ENCODE measurements around the gene ADIPOR2.

The ADIPOR2 gene

DNA sequence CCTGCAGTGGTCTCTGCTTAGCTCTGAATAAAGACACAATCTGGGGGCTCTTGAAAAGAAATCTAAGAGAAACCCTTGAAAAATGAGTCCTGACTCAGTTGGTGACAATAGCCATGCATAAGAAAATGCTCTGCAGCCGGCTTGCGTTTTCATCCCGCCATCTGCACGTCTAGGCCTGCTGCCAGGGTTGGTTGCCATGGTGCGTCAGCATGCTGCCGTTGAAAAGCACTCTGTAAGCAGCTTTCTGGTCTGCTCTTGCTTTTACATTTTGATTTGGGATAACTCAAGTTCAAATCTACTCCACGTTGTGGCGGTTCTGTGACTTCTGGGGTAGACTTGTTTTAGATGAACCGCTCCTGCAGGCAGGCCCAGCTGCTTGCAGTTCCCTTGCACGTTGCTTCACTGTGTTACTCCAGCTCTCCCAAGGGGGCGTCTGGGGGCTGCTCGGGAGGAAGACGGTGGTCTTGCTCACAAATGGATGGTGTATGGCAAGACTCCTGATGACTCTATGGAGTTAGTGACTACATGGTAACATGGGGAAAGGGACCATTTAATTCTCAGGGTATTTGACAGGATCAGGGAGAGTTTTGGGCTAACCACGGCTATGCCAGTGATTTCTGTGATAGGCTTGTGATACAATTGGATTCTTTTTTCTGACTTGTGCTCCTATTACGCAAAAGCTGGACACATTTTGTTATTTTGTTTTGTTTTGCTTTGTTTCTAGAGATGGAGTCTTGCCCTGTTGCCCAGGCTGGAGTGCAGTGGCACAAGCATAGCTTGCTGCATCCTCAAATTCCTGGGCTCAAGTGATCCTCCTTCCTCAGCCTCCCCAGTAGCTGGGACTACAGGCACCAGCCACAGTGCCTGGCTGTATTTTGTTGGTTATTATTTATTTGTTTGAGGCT, 46.1 kb upstream of the ADIPOR2 start:
- Histone ChIP-seq H3K9me3 (no peaks in the 10 kb centered on the region), H3K27ac (no peak overlapping the region), H3K27me3 (no peaks in the 10 kb centered on the region), H3K4me1 (peaks cover 0 to 14% (median 9%) of the 10 kb centered on the region in 4 donors), H3K36me3 (peaks cover 0 to 6% (median 0%) of the 10 kb centered on the region in 3 donors), H3K4me3 (no peak overlapping the region)
- peak; percentile 79 to 87 for DNase-seq
- TF ChIP-seq, protein P1, sequence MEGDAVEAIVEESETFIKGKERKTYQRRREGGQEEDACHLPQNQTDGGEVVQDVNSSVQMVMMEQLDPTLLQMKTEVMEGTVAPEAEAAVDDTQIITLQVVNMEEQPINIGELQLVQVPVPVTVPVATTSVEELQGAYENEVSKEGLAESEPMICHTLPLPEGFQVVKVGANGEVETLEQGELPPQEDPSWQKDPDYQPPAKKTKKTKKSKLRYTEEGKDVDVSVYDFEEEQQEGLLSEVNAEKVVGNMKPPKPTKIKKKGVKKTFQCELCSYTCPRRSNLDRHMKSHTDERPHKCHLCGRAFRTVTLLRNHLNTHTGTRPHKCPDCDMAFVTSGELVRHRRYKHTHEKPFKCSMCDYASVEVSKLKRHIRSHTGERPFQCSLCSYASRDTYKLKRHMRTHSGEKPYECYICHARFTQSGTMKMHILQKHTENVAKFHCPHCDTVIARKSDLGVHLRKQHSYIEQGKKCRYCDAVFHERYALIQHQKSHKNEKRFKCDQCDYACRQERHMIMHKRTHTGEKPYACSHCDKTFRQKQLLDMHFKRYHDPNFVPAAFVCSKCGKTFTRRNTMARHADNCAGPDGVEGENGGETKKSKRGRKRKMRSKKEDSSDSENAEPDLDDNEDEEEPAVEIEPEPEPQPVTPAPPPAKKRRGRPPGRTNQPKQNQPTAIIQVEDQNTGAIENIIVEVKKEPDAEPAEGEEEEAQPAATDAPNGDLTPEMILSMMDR (IDR thresholded peaks at IDR 0.05) = no peak
- intact Hi-C loops (cut with DNase I; ENCODE audit: low total_unique reads) = loop anchor here (10.0 kb wide), 1 partner anchor 300 kb away; no protein-coding TSS in a partner anchor

DNA sequence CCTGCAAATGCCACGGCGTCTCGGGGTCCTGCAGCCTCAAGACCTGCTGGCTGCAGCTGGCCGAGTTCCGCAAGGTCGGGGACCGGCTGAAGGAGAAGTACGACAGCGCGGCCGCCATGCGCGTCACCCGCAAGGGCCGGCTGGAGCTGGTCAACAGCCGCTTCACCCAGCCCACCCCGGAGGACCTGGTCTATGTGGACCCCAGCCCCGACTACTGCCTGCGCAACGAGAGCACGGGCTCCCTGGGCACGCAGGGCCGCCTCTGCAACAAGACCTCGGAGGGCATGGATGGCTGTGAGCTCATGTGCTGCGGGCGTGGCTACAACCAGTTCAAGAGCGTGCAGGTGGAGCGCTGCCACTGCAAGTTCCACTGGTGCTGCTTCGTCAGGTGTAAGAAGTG, 45.1 kb upstream of the ADIPOR2 start:
- peaks cover 0 to 24% (median 15%) of the 10 kb centered on the region in 4 donors for H3K4me1 ChIP-seq
- H3K9me3 ChIP-seq = no peaks in the 10 kb centered on the region
- H3K27ac ChIP-seq = no peak overlapping the region
- no peak for DNase-seq
- H3K4me3 ChIP-seq = no peak overlapping the region
- TF ChIP-seq, protein P1 (IDR thresholded peaks at IDR 0.05) = no peak
- no peaks in the 10 kb centered on the region for H3K27me3 ChIP-seq
- peaks cover 0 to 6% (median 0%) of the 10 kb centered on the region in 3 donors for H3K36me3 ChIP-seq
- intact Hi-C loops (cut with DNase I; ENCODE audit: low total_unique reads) = loop anchor here (10.0 kb wide), 1 partner anchor 299 kb away; no protein-coding TSS in a partner anchor

DNA sequence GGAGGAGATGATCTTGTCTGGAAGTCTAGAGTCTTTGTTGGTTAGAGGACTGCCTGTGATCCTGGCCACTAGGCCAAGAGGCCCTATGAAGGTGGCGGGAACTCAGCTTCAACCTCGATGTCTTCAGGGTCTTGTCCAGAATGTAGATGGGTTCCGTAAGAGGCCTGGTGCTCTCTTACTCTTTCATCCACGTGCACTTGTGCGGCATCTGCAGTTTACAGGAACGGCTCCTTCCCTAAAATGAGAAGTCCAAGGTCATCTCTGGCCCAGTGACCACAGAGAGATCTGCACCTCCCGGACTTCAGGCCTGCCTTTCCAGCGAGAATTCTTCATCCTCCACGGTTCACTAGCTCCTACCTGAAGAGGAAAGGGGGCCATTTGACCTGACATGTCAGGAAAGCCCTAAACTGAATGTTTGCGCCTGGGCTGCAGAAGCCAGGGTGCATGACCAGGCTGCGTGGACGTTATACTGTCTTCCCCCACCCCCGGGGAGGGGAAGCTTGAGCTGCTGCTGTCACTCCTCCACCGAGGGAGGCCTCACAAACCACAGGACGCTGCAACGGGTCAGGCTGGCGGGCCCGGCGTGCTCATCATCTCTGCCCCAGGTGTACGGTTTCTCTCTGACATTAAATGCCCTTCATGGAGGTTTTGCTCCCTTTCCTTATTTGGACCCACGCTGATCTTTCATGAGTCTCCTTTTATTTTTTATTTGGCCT, 44.1 kb upstream of the ADIPOR2 start:
- Histone ChIP-seq H3K4me1 (peaks cover 0 to 31% (median 18%) of the 10 kb centered on the region in 4 donors), H3K9me3 (no peaks in the 10 kb centered on the region), H3K36me3 (peaks cover 0 to 6% (median 0%) of the 10 kb centered on the region in 3 donors), H3K27ac (no peak overlapping the region), H3K4me3 (no peak overlapping the region), H3K27me3 (no peaks in the 10 kb centered on the region)
- no peak for DNase-seq
- intact Hi-C loops (cut with DNase I; ENCODE audit: low total_unique reads) = loop anchor here (10.0 kb wide), 1 partner anchor 298 kb away; no protein-coding TSS in a partner anchor
- TF ChIP-seq, protein P1 (IDR thresholded peaks at IDR 0.05) = no peak

DNA sequence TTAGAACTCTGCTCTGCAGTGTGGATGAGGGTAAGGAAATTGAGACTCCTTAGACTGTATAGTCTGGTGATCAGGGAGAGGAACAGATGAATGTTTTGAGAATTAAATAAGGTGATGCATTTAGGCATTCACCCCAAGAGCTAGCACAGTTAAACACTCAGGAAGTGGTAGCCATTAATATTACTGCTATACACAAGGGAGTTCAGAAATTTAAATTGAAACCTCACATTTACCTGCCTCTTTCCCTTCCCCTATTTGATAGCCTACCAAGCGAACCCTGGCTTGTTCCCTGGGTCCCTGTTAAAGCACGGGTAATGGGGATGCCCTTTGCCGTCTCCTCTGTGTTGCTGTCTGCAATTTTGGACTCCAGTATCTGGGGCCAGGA, 43.6 kb upstream of the ADIPOR2 start:
- no peak for DNase-seq
- H3K4me3 ChIP-seq = no peak overlapping the region
- no peaks in the 10 kb centered on the region for H3K9me3 ChIP-seq
- H3K27ac ChIP-seq = no peak overlapping the region
- TF ChIP-seq, protein P1 (IDR thresholded peaks at IDR 0.05) = no peak
- peaks cover 0 to 6% (median 0%) of the 10 kb centered on the region in 3 donors for H3K36me3 ChIP-seq
- intact Hi-C loops (cut with DNase I; ENCODE audit: low total_unique reads) = loop anchor here (10.0 kb wide), 1 partner anchor 298 kb away; no protein-coding TSS in a partner anchor
- H3K4me1 ChIP-seq = peaks cover 0 to 31% (median 18%) of the 10 kb centered on the region in 4 donors
- H3K27me3 ChIP-seq = no peaks in the 10 kb centered on the region

DNA sequence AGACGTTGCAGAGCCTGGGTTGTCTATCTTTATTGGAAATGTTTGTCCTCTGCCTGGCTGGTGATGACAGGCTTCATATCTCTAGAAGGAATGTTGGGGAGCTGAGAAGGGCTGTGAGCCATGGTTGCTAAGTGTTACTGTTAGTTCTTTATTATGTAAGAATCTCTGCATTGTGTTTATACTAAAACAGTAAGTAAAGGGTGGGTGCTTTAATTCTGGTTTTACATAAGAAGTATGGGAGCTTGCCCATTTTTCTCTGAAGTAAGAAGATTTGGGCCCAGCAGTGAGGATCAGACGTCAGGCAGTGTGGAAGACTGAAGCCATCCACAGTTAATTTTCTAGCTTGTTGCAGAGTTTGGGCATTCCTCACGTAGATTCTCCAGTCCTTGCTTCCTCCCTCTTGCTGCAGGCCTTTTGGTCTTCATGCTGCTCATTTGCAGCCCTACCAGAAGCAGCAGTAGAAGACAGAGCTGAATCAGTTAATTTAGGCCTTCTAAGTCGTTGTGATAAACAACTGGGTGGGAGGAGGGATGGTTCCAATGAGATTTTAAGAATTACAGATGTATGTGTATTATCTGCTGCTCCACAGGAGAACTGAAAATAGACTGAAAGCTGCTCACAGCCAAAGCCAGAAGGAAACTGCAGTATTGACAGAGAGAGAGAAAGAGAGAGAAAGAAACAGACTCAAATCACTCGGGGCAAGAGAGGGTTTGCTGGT, 40.5 kb upstream of the ADIPOR2 start:
- no peak for DNase-seq
- Histone ChIP-seq H3K27ac (peak overlapping the region; percentile 43 to 59), H3K36me3 (peaks cover 0 to 6% (median 0%) of the 10 kb centered on the region in 3 donors), H3K27me3 (no peaks in the 10 kb centered on the region), H3K4me3 (no peak overlapping the region), H3K4me1 (peaks cover 0 to 23% (median 10%) of the 10 kb centered on the region in 4 donors), H3K9me3 (no peaks in the 10 kb centered on the region)
- TF ChIP-seq, protein P1 (IDR thresholded peaks at IDR 0.05) = no peak
- intact Hi-C loops (cut with DNase I; ENCODE audit: low total_unique reads) = loop anchor here (5.0 kb wide), 1 partner anchor 42 kb away; the partner anchor contains the start of gene ADIPOR2
